HEK293 (cell line): ENCODE data around the gene NT5C2.

Experiments
- CTCF ChIA-PET: fragments of 350-600 bp; formaldehyde crosslinking; extraction: SDS; loops from one replicate; lab custom pipeline; 2021; ENCODE audit warnings: antibody characterized with exemption; lab: Yijun Ruan, JAX
- POLR2A ChIA-PET: fragments of 300-600 bp; formaldehyde crosslinking; extraction: SDS; loops from one replicate; lab custom pipeline; 2020; ENCODE audit warnings: antibody characterized with exemption, inconsistent platforms; lab: Yijun Ruan, JAX
- H3K27ac ChIP-seq: fragments of 200-500 bp; sonication (Bioruptor generic); 2 replicates; pipeline ENCODE4 v1.5.1; 2014; ENCODE audit warnings: low read depth, low read length, control low read depth, inconsistent platforms; ENCODE audit errors: extremely low read depth
- H3K36me3 ChIP-seq, 2 experiments: fragments of 200-500 bp in 1 of 2; sonication (Bioruptor generic) in 1 of 2; 1 replicate in 1 of 2; 2 replicates in 1 of 2; pipeline ENCODE4 v1.5.1; 2014 to 2017; ENCODE audit warnings: inconsistent platforms in 2 of 2, low read length in 2 of 2; ENCODE audit not compliant: control insufficient read depth in 2 of 2, insufficient read depth in 1 of 2
- H3K4me1 ChIP-seq: fragments of 200-500 bp; sonication (Bioruptor generic); 2 replicates; pipeline ENCODE4 v1.5.1; 2014; ENCODE audit warnings: mild to moderate bottlenecking, low read length, inconsistent platforms; ENCODE audit not compliant: control insufficient read depth, insufficient read depth
- H3K4me3 ChIP-seq: 2 replicates; pipeline ENCODE4 v1.5.1; 2011; ENCODE audit warnings: low read depth, mild to moderate bottlenecking, control low read depth, low read length, moderate library complexity
- H3K9me3 ChIP-seq: fragments of 200-500 bp; sonication (Bioruptor generic); 2 replicates; pipeline ENCODE4 v1.5.1; 2014; ENCODE audit warnings: low read depth, low read length, inconsistent platforms; ENCODE audit not compliant: control insufficient read depth, insufficient read depth
- MYNN ChIP-seq: fragments of 450-650 bp; formaldehyde crosslinking; IDR thresholded peaks from 2 replicates; pipeline ENCODE4 v1.5.1; 2016; ENCODE audit warnings: missing biosample characterization, missing genetic modification characterization, borderline replicate concordance
- PRDM1 ChIP-seq: fragments of 450-650 bp; formaldehyde crosslinking; IDR thresholded peaks from 2 replicates; pipeline ENCODE4; 2016; ENCODE audit warnings: missing biosample characterization, missing genetic modification characterization
- SCRT1 ChIP-seq: fragments of 450-650 bp; formaldehyde crosslinking; IDR thresholded peaks from 2 replicates; pipeline ENCODE4 v1.5.1; 2016; ENCODE audit warnings: missing biosample characterization, missing genetic modification characterization, borderline replicate concordance
- SCRT2 ChIP-seq: fragments of 450-650 bp; formaldehyde crosslinking; IDR thresholded peaks from 2 replicates; pipeline ENCODE4 v1.5.1; 2016; ENCODE audit warnings: missing biosample characterization, missing genetic modification characterization
- SP2 ChIP-seq: fragments of 450-650 bp; formaldehyde crosslinking; IDR thresholded peaks from 2 replicates; pipeline ENCODE4 v1.5.1; 2016; ENCODE audit warnings: missing biosample characterization, missing genetic modification characterization
- TCF7L2 ChIP-seq: IDR thresholded peaks from 2 replicates; pipeline ENCODE4 v1.6.1; 2011; ENCODE audit warnings: low read depth, mild to moderate bottlenecking, inconsistent platforms, low read length, moderate library complexity, borderline replicate concordance
- ZNF394 ChIP-seq: fragments of 450-650 bp; formaldehyde crosslinking; IDR thresholded peaks from 2 replicates; pipeline ENCODE4 v1.5.1; 2016; ENCODE audit warnings: missing biosample characterization, missing genetic modification characterization, mild to moderate bottlenecking, moderate library complexity, borderline replicate concordance
- ZNF518A ChIP-seq: fragments of 450-650 bp; formaldehyde crosslinking; conservative IDR thresholded peaks from 2 replicates; pipeline ENCODE4 v1.5.1; 2016; ENCODE audit warnings: low read depth, missing biosample characterization, missing genetic modification characterization
- ZNF521 ChIP-seq: fragments of 450-650 bp; formaldehyde crosslinking; IDR thresholded peaks from 2 replicates; pipeline ENCODE4 v1.5.1; 2017; ENCODE audit warnings: missing biosample characterization, mild to moderate bottlenecking, missing genetic modification characterization
- ZNF580 ChIP-seq: fragments of 450-650 bp; formaldehyde crosslinking; IDR thresholded peaks from 2 replicates; pipeline ENCODE4 v1.5.1; 2016; ENCODE audit warnings: missing biosample characterization, missing genetic modification characterization
- ZNF600 ChIP-seq: fragments of 450-650 bp; formaldehyde crosslinking; IDR thresholded peaks from 2 replicates; pipeline ENCODE4 v1.5.1; 2016; ENCODE audit warnings: missing biosample characterization, missing genetic modification characterization
- ZNF747 ChIP-seq: fragments of 450-650 bp; formaldehyde crosslinking; IDR thresholded peaks from 2 replicates; pipeline ENCODE4 v1.5.1; 2016; ENCODE audit warnings: missing biosample characterization, missing genetic modification characterization
- ZNF785 ChIP-seq: fragments of 450-650 bp; formaldehyde crosslinking; IDR thresholded peaks from 2 replicates; pipeline ENCODE4 v1.5.1; 2016; ENCODE audit warnings: missing biosample characterization, missing genetic modification characterization
- TF ChIP-seq, protein P1 (sequence below): fragments of 450-650 bp; formaldehyde crosslinking; IDR thresholded peaks from 2 replicates; pipeline ENCODE4 v1.5.1; 2016; ENCODE audit warnings: missing biosample characterization, missing genetic modification characterization

Gene NT5C2

DNA sequence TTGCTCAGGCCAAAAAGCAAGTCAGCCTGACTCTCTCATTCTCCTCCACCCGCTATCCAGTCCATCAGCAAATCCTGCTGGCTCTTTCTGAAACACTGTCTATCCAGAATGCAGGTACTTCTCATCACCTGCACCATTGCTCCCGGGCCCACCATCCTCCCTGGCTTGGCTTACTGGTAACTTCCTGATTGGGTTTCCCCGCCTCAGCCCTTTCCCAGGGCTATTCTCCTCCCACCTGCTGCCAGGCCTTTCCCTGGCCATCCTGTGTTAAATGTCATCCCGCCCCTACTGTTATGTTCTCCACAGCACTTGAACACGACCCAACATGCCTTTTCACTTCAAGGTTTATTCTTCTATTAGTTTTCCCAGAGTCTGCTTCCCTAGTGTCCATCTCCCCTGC is 150.9 kb downstream of the NT5C2 start:
- ChIA-PET POLR2A (no interaction called here), CTCF (interaction anchor here (1.1 kb wide), 1 partner anchor 19 kb away, joined by 3 read pairs; no protein-coding TSS in a partner anchor)
- H3K27ac ChIP-seq: no peak overlapping the region

GRCh38 chr10:103041391-103041790 is 151.7 kb downstream of the NT5C2 start:
- POLR2A ChIA-PET: no interaction called here
- CTCF ChIA-PET: interaction anchor here (1.1 to 1.2 kb wide), 2 partner anchors 13 to 19 kb away, joined by 3 to 5 read pairs; no protein-coding TSS in a partner anchor

More for the DNA sequence above, 150.9 kb downstream of the NT5C2 start:
- Histone ChIP-seq H3K4me3 (no peak overlapping the region), H3K4me1 (no peaks in the 10 kb centered on the region), H3K9me3 (no peaks in the 10 kb centered on the region), H3K36me3 (no peaks in the 10 kb centered on the region)
- TF ChIP-seq ZNF521 (tag by site-specific recombination) (no peak), SP2 (tag by site-specific recombination) (peak; percentile 25; the same call in 1 of the 2 replicates), MYNN (tag by site-specific recombination) (no peak)
- TF ChIP-seq, protein P1, sequence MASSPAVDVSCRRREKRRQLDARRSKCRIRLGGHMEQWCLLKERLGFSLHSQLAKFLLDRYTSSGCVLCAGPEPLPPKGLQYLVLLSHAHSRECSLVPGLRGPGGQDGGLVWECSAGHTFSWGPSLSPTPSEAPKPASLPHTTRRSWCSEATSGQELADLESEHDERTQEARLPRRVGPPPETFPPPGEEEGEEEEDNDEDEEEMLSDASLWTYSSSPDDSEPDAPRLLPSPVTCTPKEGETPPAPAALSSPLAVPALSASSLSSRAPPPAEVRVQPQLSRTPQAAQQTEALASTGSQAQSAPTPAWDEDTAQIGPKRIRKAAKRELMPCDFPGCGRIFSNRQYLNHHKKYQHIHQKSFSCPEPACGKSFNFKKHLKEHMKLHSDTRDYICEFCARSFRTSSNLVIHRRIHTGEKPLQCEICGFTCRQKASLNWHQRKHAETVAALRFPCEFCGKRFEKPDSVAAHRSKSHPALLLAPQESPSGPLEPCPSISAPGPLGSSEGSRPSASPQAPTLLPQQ: peak; percentile 73

DNA sequence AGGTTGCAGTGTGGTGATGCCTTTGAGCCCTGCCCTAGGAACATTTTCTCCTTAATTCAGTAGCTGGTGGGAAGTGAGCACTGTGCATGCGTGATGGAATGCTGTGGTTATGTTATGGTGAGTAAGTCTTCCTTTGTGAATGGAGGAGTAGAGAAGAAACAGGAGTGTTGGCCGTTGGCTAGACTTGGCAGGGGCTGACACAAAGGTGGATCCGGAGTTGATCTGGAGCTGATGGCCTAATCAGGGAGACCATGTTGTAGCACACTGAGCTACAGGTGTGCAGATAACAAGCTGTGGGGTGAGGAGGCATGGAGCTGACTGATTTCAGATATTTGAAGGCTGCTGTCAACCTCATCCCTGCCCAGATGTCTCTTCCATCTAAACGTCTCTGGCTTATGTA is 152.7 kb downstream of the NT5C2 start:
- ChIA-PET POLR2A (no interaction called here), CTCF (interaction anchor here (1.2 kb wide), 1 partner anchor 14 kb away, joined by 5 read pairs; no protein-coding TSS in a partner anchor)
- Histone ChIP-seq H3K9me3 (no peaks in the 10 kb centered on the region), H3K27ac (no peak overlapping the region), H3K4me3 (no peak overlapping the region), H3K4me1 (no peaks in the 10 kb centered on the region), H3K36me3 (no peaks in the 10 kb centered on the region)
- TF ChIP-seq ZNF394 (no peak), ZNF600 (peak; percentile 82), PRDM1 (tag by site-specific recombination) (no peak), SCRT2 (tag by site-specific recombination) (peak; percentile 77), SCRT1 (tag by site-specific recombination) (peak; percentile 19; the same call in 1 of the 2 replicates)

More at GRCh38 chr10:103041391-103041790, 151.7 kb downstream of the NT5C2 start:
- no peak overlapping the region for H3K27ac ChIP-seq
- H3K9me3 ChIP-seq: no peaks in the 10 kb centered on the region
- no peaks in the 10 kb centered on the region for H3K4me1 ChIP-seq
- no peak for TF ChIP-seq ZNF785 (tag by site-specific recombination)
- no peak for TF ChIP-seq ZNF747
- TF ChIP-seq ZNF518A: no peak
- TF ChIP-seq TCF7L2: no peak
- no peak for TF ChIP-seq ZNF580
- TF ChIP-seq SP2 (tag by site-specific recombination): no peak
- H3K36me3 ChIP-seq: no peaks in the 10 kb centered on the region
- H3K4me3 ChIP-seq: no peak overlapping the region
